HEK293T (cell line): ENCODE measurements around the gene SEMA5A.

Experiments
- CTCF ChIA-PET: fragments of 350-600 bp; formaldehyde crosslinking; extraction: SDS; loops from one replicate; lab custom pipeline; 2021; ENCODE audit warnings: antibody characterized with exemption, inconsistent platforms; lab: Yijun Ruan, JAX
- POLR2A ChIA-PET: fragments of 350-600 bp; formaldehyde crosslinking; extraction: SDS; loops from one replicate; lab custom pipeline; 2020; ENCODE audit warnings: antibody characterized with exemption, inconsistent platforms; lab: Yijun Ruan, JAX
- DNase-seq: peaks from one replicate; pipeline ENCODE4 v3.0.0; 2012; ENCODE audit warnings: mixed read lengths; ENCODE audit errors: extremely low spot score
- ARNT ChIP-seq: fragments of 450-650 bp; IDR thresholded peaks from 2 replicates; pipeline ENCODE4 v1.6.1; 2017; ENCODE audit warnings: mild to moderate bottlenecking
- BHLHE40 ChIP-seq: fragments of 450-650 bp; IDR thresholded peaks from 2 replicates; pipeline ENCODE4 v1.6.1; 2016; ENCODE audit warnings: mild to moderate bottlenecking, moderate library complexity, borderline replicate concordance
- CTBP1 ChIP-seq: fragments of 450-650 bp; IDR thresholded peaks from 2 replicates; pipeline ENCODE4 v1.6.1; 2016; ENCODE audit warnings: borderline replicate concordance
- ELF4 ChIP-seq: fragments of 450-650 bp; IDR thresholded peaks from 2 replicates; pipeline ENCODE4 v1.6.1; 2017; ENCODE audit warnings: antibody characterized with exemption
- FOXA1 ChIP-seq: fragments of 450-650 bp; IDR thresholded peaks from 2 replicates; pipeline ENCODE4 v1.6.1; 2016; ENCODE audit warnings: mild to moderate bottlenecking
- FOXK2 ChIP-seq: fragments of 450-650 bp; IDR thresholded peaks from 2 replicates; pipeline ENCODE4 v1.6.1; 2016; ENCODE audit warnings: mild to moderate bottlenecking
- FOXM1 ChIP-seq: fragments of 450-650 bp; IDR thresholded peaks from 2 replicates; pipeline ENCODE4 v1.6.1; 2017; ENCODE audit warnings: mild to moderate bottlenecking, borderline replicate concordance
- HDGF ChIP-seq: fragments of 450-650 bp; IDR thresholded peaks from 2 replicates; pipeline ENCODE4 v1.6.1; 2017; ENCODE audit warnings: antibody characterized with exemption, borderline replicate concordance
- L3MBTL2 ChIP-seq: fragments of 450-650 bp; conservative IDR thresholded peaks from 2 replicates; pipeline ENCODE4 v1.6.1; 2016; ENCODE audit warnings: mild to moderate bottlenecking
- LEF1 ChIP-seq: fragments of 450-650 bp; IDR thresholded peaks from 2 replicates; pipeline ENCODE4 v1.6.1; 2017; ENCODE audit warnings: mild to moderate bottlenecking, borderline replicate concordance
- NFRKB ChIP-seq: fragments of 450-650 bp; IDR thresholded peaks from 2 replicates; pipeline ENCODE4 v1.6.1; 2016; ENCODE audit warnings: mild to moderate bottlenecking, moderate library complexity
- PKNOX1 ChIP-seq: fragments of 450-650 bp; IDR thresholded peaks from 2 replicates; pipeline ENCODE4 v1.6.1; 2016
- SP1 ChIP-seq: fragments of 450-650 bp; IDR thresholded peaks from 2 replicates; pipeline ENCODE4 v1.6.1; 2017
- SUZ12 ChIP-seq: fragments of 450-650 bp; IDR thresholded peaks from 2 replicates; pipeline ENCODE4 v1.6.1; 2016; ENCODE audit warnings: mild to moderate bottlenecking
- TARDBP ChIP-seq: fragments of 450-650 bp; IDR thresholded peaks from 2 replicates; pipeline ENCODE4 v1.6.1; 2016
- ZNF384 ChIP-seq: fragments of 450-650 bp; IDR thresholded peaks from 2 replicates; pipeline ENCODE4 v1.6.1; 2016

SEMA5A gene

GRCh38 chr5:9382522-9382921, 163.4 kb downstream of the SEMA5A start:
- ChIA-PET POLR2A (no interaction called here), CTCF (no interaction called here)
- DNase-seq, result no peak
- no peak for TF ChIP-seq NFRKB
- TF ChIP-seq LEF1, result no peak
- TF ChIP-seq FOXM1, result no peak
- TF ChIP-seq TARDBP, result no peak
- TF ChIP-seq FOXA1, result no peak
- no peak for TF ChIP-seq HDGF
- TF ChIP-seq PKNOX1, result no peak
- TF ChIP-seq CTBP1, result no peak
- no peak for TF ChIP-seq SUZ12
- no peak for TF ChIP-seq FOXK2
- no peak for TF ChIP-seq ARNT
- TF ChIP-seq ZNF384, result no peak
- no peak for TF ChIP-seq SP1
- no peak for TF ChIP-seq ELF4
- no peak for TF ChIP-seq L3MBTL2
- TF ChIP-seq BHLHE40, result no peak

- no peak for TF ChIP-seq SUZ12
- TF ChIP-seq HDGF, result no peak
- TF ChIP-seq ZNF384, result no peak
- ChIA-PET CTCF (no interaction called here), POLR2A (no interaction called here)
- DNase-seq, result no peak
These were observed 164.4 kb downstream of the SEMA5A start for GRCh38 chr5:9381464-9381863.

DNA sequence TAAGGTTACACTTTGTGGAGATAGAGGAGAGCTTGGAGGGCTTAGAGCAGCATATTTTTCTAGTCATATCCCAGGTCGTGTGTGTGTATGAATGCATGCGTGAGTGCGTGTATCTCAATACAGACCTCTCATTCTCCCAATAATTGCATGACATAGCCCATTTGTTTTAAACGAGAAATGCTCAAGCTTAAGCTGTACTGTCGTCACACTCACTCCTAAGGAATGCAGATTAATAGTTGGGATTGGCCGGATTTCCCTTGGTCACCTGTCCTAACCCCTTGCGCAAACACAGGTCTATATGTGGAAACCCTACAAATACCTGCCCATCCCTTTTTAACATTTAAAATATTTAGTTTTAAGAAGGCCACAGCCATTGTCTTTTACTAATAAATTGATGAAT, 165.8 kb downstream of the SEMA5A start:
- CTCF ChIA-PET, result no interaction called here
- POLR2A ChIA-PET, result no interaction called here
- DNase-seq, result no peak
- TF ChIP-seq SP1, result no peak
- no peak for TF ChIP-seq TARDBP
- no peak for TF ChIP-seq BHLHE40
- TF ChIP-seq SUZ12, result no peak
- no peak for TF ChIP-seq FOXK2
- no peak for TF ChIP-seq HDGF
- no peak for TF ChIP-seq CTBP1
- no peak for TF ChIP-seq FOXM1
- no peak for TF ChIP-seq FOXA1
- no peak for TF ChIP-seq L3MBTL2

DNA sequence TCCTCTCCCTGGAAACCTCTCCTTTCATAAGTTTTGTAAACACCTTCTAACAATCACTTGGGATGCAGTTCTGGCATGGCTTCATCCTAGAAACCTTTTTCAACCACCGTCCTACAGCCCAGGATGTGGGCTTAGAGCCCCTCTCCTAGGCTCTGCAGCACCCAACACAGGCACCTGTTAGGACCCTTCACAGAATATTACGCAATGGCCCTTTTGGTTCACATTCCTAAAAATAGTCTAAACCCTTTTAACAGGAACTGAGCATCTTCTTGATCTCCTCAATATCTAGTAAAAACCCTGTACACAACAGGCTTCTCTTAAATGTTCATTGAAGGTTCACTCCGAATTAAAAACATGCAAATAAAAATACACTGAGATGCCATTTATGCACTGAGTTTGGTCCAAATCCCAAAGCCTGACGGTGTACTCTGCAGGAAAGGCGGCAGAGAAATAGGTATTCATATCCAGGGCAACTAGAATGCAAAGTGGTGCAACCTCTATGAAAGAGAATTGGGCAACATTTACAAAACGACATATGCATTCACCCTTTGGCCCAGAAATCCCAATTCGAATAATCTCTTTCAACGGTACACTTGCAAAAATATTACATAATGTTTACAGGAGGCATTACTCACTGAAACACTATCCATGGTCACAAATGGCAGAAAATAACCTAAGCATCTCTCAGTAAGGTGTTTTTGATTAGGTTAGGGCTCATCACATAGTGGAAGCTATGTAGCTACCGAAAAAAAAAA, 169.3 kb downstream of the SEMA5A start:
- TF ChIP-seq HDGF (no peak), CTBP1 (no peak), TARDBP (no peak), NFRKB (no peak), SP1 (no peak)
- CTCF ChIA-PET, result no interaction called here
- DNase-seq, result no peak
- POLR2A ChIA-PET, result no interaction called here

GRCh38 chr5:9375756-9376155, 170.1 kb downstream of the SEMA5A start:
- TF ChIP-seq FOXA1 (no peak), LEF1 (no peak), CTBP1 (no peak), L3MBTL2 (no peak), SP1 (no peak), NFRKB (no peak), SUZ12 (no peak), ARNT (no peak), TARDBP (no peak), FOXM1 (no peak)
- ChIA-PET POLR2A (no interaction called here), CTCF (no interaction called here)
- DNase-seq, result no peak

DNA sequence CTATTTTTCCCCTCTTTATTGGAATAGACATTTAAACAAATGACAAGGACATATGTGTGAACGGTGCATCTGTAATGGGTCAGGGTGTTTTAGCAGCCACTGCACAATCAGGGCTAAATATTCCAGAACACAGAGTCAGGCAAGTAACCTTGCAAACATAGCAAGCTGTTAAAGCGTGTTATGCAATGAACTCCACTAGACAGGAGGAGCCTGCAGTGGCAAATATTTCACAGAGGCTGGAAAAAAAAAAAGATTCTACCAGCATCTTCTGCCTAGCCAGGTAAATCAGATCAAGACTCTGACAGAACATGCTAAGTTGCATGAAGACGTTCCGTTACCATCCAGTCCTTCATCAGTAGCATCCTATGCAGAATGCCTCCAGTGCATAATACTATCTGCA, 171.8 kb downstream of the SEMA5A start:
- POLR2A ChIA-PET, result no interaction called here
- TF ChIP-seq BHLHE40, result no peak
- TF ChIP-seq NFRKB, result no peak
- no peak for TF ChIP-seq CTBP1
- TF ChIP-seq SP1, result no peak
- no peak for TF ChIP-seq FOXK2
- no peak for TF ChIP-seq ELF4
- no peak for TF ChIP-seq TARDBP
- no peak for TF ChIP-seq SUZ12
- no peak for TF ChIP-seq LEF1
- no peak for TF ChIP-seq FOXA1
- TF ChIP-seq ZNF384, result no peak
- TF ChIP-seq ARNT, result no peak
- TF ChIP-seq L3MBTL2, result no peak
- no peak for TF ChIP-seq FOXM1
- no peak for TF ChIP-seq PKNOX1
- no peak for TF ChIP-seq HDGF
- CTCF ChIA-PET, result interaction anchor here (0.7 kb wide), 1 partner anchor 10 kb away, joined by 4 read pairs; no protein-coding TSS in a partner anchor

DNA sequence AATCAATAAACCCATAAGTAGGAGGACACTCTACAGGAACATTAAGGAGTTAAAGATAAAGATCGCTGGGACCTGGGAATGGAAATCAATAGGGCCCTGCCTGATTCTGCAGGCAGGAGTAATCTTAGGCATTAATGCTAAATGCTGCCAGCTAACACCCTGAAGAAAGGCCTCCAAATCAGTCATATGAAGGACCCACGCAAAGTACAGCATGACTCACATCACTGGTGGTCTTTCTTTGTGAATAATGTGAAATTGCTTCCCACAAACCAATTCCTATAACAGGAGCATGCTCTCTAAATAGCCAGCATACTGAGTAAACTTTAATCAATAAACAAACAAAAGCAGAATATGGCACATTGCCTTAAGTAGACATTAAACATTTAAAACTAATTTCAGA, 172.3 kb downstream of the SEMA5A start:
- POLR2A ChIA-PET, result no interaction called here
- TF ChIP-seq ARNT, result no peak
- TF ChIP-seq TARDBP, result no peak
- no peak for TF ChIP-seq FOXM1
- no peak for TF ChIP-seq ELF4
- TF ChIP-seq L3MBTL2, result no peak
- TF ChIP-seq LEF1, result no peak
- TF ChIP-seq BHLHE40, result no peak
- TF ChIP-seq FOXA1, result no peak
- TF ChIP-seq HDGF, result no peak
- no peak for TF ChIP-seq SP1
- no peak for TF ChIP-seq ZNF384
- no peak for TF ChIP-seq NFRKB
- TF ChIP-seq CTBP1, result no peak
- no peak for TF ChIP-seq SUZ12
- no peak for TF ChIP-seq FOXK2
- TF ChIP-seq PKNOX1, result no peak
- CTCF ChIA-PET, result no interaction called here
- no peak for DNase-seq

More for the DNA sequence above, 171.8 kb downstream of the SEMA5A start:
- DNase-seq, result no peak
